ENCODE measurements around the gene RFX7. TPM values are rescaled to one million over a fixed set of nuclear protein-coding genes. Genes with fewer than 3 reads are reported as not detected.

Gene RFX7
- total RNA-seq, 2 donors from 2014 or later, result 24.5 to 26.8 TPM

DNA sequence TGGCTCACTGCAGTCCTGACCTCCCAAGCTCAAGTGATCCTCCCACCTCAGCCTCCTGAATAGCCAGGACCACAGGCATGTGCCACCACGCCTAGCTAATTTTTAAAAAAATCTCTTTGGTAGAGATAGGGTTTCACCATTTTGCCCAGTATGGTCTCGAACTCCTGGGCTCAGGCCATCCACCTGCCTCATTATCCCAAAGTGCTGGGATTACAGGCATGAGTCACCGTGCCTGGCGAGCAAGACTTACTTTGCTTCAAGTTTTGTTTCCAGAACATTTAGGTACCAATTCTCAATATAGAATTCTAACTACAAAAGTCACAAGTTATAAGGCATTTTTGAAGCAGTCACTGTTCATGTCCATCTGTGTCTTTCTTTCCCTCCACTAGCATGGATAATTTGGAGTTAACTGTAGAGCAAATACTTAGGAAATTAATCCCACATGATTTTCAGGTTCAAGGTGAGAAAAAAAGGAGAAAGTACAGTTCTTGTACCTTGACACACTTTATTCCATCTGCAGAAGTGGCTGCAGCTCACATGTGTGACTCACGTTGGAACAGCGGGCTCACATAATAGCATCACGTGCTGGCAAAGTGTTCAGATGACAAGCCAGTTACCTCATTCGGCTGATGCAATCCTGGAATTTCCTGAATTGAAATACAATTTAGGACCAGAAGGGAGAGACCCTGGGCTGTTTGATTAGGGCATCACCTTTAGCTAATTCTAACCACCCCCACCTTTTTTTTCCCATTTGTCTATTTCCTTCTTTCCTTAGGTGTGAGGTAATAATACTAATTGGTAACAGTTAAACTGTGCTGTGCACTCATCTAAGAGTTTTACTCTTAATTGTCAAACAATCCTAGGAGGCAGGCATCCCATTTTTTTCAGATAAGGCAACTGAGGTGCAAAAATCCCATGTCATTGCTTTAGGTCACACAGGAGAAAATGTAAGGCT is 203.3 kb downstream of the RFX7 start:
- no peak overlapping the region for H3K4me3 Mint-ChIP-seq
- H3K36me3 Mint-ChIP-seq (ENCODE audit: low read depth), result peaks cover 7% of the 10 kb centered on the region
- peaks cover 2% of the 10 kb centered on the region for H3K9me3 ChIP-seq (ENCODE audit: control insufficient read depth, low read length, poor library complexity, severe bottlenecking)
- peaks cover 27% of the 10 kb centered on the region for H3K4me1 Mint-ChIP-seq
- ATAC-seq (no peak), DNase-seq (no peak)
- H3K27me3 Mint-ChIP-seq, result no peaks in the 10 kb centered on the region
- H3K27ac Mint-ChIP-seq, result peak overlapping the region; percentile 99

DNA sequence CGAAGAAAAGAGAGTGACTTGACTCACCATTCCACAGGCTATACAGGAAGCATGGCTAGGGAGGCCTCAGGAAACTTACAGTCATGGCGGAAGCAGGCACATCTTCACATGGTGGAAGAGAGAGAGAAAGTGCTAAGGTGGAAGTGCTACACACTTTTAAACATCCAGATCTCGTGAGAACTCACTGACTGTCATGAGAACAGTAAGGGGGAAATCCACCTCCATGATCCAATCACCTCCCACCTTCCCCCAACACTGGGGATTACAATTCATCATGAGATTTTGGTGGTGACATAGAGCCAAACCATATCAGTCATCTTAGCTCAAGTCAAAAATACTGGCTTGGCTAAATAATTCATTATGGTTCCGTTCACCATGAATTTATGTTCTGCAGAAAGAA is 205.0 kb downstream of the RFX7 start:
- H3K4me1 Mint-ChIP-seq, result peaks cover 29% of the 10 kb centered on the region
- DNase-seq, result no peak
- no peak for ATAC-seq
- H3K9me3 ChIP-seq (ENCODE audit: control insufficient read depth, low read length, poor library complexity, severe bottlenecking), result peaks cover 2% of the 10 kb centered on the region
- H3K27ac Mint-ChIP-seq, result peak overlapping the region; percentile 8
- H3K36me3 Mint-ChIP-seq (ENCODE audit: low read depth), result peaks cover 10% of the 10 kb centered on the region
- H3K4me3 Mint-ChIP-seq, result no peak overlapping the region
- H3K27me3 Mint-ChIP-seq, result peaks cover 11% of the 10 kb centered on the region

GRCh38 chr15:56038015-56038414 is 205.7 kb downstream of the RFX7 start:
- peaks cover 23% of the 10 kb centered on the region for H3K4me1 Mint-ChIP-seq
- peaks cover 11% of the 10 kb centered on the region for H3K27me3 Mint-ChIP-seq
- H3K27ac Mint-ChIP-seq, result peak overlapping the region; percentile 8
- DNase-seq (no peak), ATAC-seq (peak; percentile 77)
- H3K36me3 Mint-ChIP-seq (ENCODE audit: low read depth), result peaks cover 9% of the 10 kb centered on the region
- no peak overlapping the region for H3K4me3 Mint-ChIP-seq
- H3K9me3 ChIP-seq (ENCODE audit: control insufficient read depth, low read length, poor library complexity, severe bottlenecking), result peaks cover 2% of the 10 kb centered on the region

Other genes with a start within 250 kb of the RFX7 start
- 1 to 10 TPM in 1 of 2 donors, under 1 TPM in 1; 0.42 to 1.5 TPM for gene TEX9, start 121.5 kb upstream of the RFX7 start, total RNA-seq
- gene MNS1, start 221.3 kb upstream of the RFX7 start, total RNA-seq, result under 1 TPM in 1 of 2 donors, not detected in 1; 0.52 TPM

Measured in T-helper 17 cell (primary cell).